Heart left ventricle (tissue), 13 donors: ENCODE measurements around the gene ANK2.

ENCODE experiments used
- POLR2A ChIP-seq, 2 donors: fragments of 450-650 bp; IDR thresholded peaks; one replicate each; pipeline ENCODE4 v1.6.1; 2017; ENCODE audit warnings: antibody characterized with exemption in 2 of 2, mild to moderate bottlenecking in 2 of 2, moderate library complexity in 2 of 2
- TF ChIP-seq, protein P1 (sequence below), 12 donors: fragments of 200-600 bp; sonication (generic) in 4 of 12; IDR thresholded peaks; one replicate each; pipeline versions ENCODE4 v1.5.0 to v1.8.0; 2018 to 2022; ENCODE audit warnings: antibody characterized with exemption in 12 of 12, mild to moderate bottlenecking in 5 of 12
- donor health status: ischemic (EF 13 %, LVEDD 7.1; RV severe dilation, severe dysfunction).
- donor health status: DM: no; HTN: yes; CAD: no.
- donor health status: DM: no; HTN: no; CAD: no.
- donor health status: ischemic (EF 25% LVEDD 6.9; RV normal size, moderate dysfunction).
- donor health status: ischemic (EF 25% LVEDD 5.7; RV mildly dilated, moderate dysfunction).
- donor health status: ischemic (EF 35%, LVEDD 5.7; RV mildly dilated, moderate dysfunction).
- donor health status: nonischemic (EF 11% LVEDD 7.7; RV severe dilation, severe dysfunction).
- donor health status: DM: yes; HTN: yes; CAD: no.
- donor health status: PGD.
- donor health status: ischemic (EF 29% LVEDD 5.4; RV normal size, mild dysfunction).
- donor health status: nonischemic (EF 23%, LVEDD 6.1; RV moderate dilation, normal function).

DNA sequence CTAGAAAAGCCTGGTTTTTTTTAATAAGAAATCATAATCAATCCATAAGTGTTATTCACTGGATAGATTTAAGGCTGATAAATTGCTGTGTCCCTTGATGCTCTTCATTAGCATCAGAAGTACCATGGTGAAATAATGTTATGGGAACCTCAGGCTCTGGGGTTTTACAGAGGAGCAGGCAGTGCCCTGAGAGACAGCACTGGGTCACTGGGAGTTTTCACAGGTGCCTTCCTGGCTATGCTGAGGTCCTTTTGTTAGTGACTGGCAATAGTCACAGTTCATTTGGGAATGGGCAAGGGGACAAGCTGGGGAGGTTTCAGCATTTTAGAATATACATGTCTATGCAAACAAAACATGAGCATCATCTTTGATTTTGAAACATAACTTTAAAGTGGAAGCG is 38.6 kb downstream of the ANK2 start:
- TF ChIP-seq, protein P1, sequence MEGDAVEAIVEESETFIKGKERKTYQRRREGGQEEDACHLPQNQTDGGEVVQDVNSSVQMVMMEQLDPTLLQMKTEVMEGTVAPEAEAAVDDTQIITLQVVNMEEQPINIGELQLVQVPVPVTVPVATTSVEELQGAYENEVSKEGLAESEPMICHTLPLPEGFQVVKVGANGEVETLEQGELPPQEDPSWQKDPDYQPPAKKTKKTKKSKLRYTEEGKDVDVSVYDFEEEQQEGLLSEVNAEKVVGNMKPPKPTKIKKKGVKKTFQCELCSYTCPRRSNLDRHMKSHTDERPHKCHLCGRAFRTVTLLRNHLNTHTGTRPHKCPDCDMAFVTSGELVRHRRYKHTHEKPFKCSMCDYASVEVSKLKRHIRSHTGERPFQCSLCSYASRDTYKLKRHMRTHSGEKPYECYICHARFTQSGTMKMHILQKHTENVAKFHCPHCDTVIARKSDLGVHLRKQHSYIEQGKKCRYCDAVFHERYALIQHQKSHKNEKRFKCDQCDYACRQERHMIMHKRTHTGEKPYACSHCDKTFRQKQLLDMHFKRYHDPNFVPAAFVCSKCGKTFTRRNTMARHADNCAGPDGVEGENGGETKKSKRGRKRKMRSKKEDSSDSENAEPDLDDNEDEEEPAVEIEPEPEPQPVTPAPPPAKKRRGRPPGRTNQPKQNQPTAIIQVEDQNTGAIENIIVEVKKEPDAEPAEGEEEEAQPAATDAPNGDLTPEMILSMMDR (IDR thresholded peaks at IDR 0.05) = no peak
- TF ChIP-seq POLR2A (IDR thresholded peaks at IDR 0.05) = no peak
